HEK293 (cell line): ENCODE data around the gene DDX25.

Experiments used
- ATF2 ChIP-seq: fragments of 450-650 bp; formaldehyde crosslinking; IDR thresholded peaks from 2 replicates; pipeline ENCODE4 v1.5.1; 2016; ENCODE audit warnings: missing biosample characterization, missing genetic modification characterization, low read depth
- CTCF ChIP-seq: fragments of 450-650 bp; formaldehyde crosslinking; IDR thresholded peaks from 2 replicates; pipeline ENCODE4 v1.5.1; 2016; ENCODE audit warnings: missing biosample characterization, missing genetic modification characterization
- PRDM10 ChIP-seq: fragments of 450-650 bp; formaldehyde crosslinking; IDR thresholded peaks from 2 replicates; pipeline ENCODE4 v1.5.1; 2016; ENCODE audit warnings: missing biosample characterization, missing genetic modification characterization
- ZBTB17 ChIP-seq: fragments of 450-650 bp; formaldehyde crosslinking; IDR thresholded peaks from 2 replicates; pipeline ENCODE4 v1.5.1; 2016; ENCODE audit warnings: missing biosample characterization, missing genetic modification characterization
- ZNF248 ChIP-seq: fragments of 450-650 bp; formaldehyde crosslinking; IDR thresholded peaks from 2 replicates; pipeline ENCODE4 v1.5.1; 2017; ENCODE audit warnings: missing biosample characterization, missing genetic modification characterization
- ZNF292 ChIP-seq: fragments of 450-650 bp; formaldehyde crosslinking; IDR thresholded peaks from 2 replicates; pipeline ENCODE4 v1.5.1; 2016; ENCODE audit warnings: low read depth, missing biosample characterization, missing genetic modification characterization, borderline replicate concordance
- ZNF549 ChIP-seq: fragments of 450-650 bp; IDR thresholded peaks from 2 replicates; pipeline ENCODE4 v1.5.1; 2018; ENCODE audit warnings: missing biosample characterization, missing genetic modification characterization, mild to moderate bottlenecking, inconsistent platforms, moderate library complexity
- ZNF670 ChIP-seq: fragments of 450-650 bp; formaldehyde crosslinking; IDR thresholded peaks from 2 replicates; pipeline ENCODE4 v1.5.1; 2016; ENCODE audit warnings: missing biosample characterization, missing genetic modification characterization, low read depth

GRCh38 chr11:125976156-125976555 lies 71.8 kb downstream of the DDX25 start:
- TF ChIP-seq ZBTB17 (tag by site-specific recombination) (no peak), ATF2 (no peak), ZNF248 (tag by site-specific recombination) (no peak), ZNF292 (tag by site-specific recombination) (no peak), PRDM10 (no peak), ZNF549 (tag by site-specific recombination) (no peak), ZNF670 (tag by site-specific recombination) (no peak), CTCF (no peak)
